ENCODE data around the gene PDYN. TPM values are rescaled to one million over a fixed set of nuclear protein-coding genes. Genes with fewer than 3 reads are reported as not detected.

PDYN gene
- total and polyA plus RNA-seq, 9 of the 15 experiments (the other 6 are each of a cell fraction or from before 2014, with no cell fraction given), result not detected

GRCh38 chr20:1938464-1939269 is 55.2 kb downstream of the PDYN start:
- ChIA-PET CTCF (ENCODE audit: low intra/inter-chr PET ratio) (no interaction called here), POLR2A (interaction anchor here (0.7 kb wide), 1 partner anchor 242 kb away, joined by 3 read pairs; no protein-coding TSS in a partner anchor)
- in situ Hi-C loops (cut with MboI) (no loop called here), intact Hi-C loops (cut with micrococcal nuclease) (no loop called here)
- H3K27me3 ChIP-seq (ENCODE audit: control insufficient read depth in 2 of 2, insufficient read depth in 2 of 2, low read length in 2 of 2), result peaks cover 2 to 45% of the 10 kb centered on the region in 2 experiments; a peak in 3 of 5 replicates
- H3K27ac ChIP-seq (ENCODE audit: extremely low read depth, low read depth, low read length), result no peak overlapping the region
- H3K9me3 ChIP-seq (replicated peaks; ENCODE audit: control insufficient read depth, insufficient read depth, low read depth, low read length), result no peaks in the 10 kb centered on the region
- DNase-seq (ENCODE audit: extremely low read depth in 1 of 4, low spot score in 3 of 4) (no peak), ATAC-seq (no peak), FAIRE-seq (no peak)
- no peaks in the 10 kb centered on the region; the same call in 1 of the 2 replicates for H4K20me1 ChIP-seq (replicated peaks; ENCODE audit: control insufficient read depth, insufficient read depth, low read length)
- 2% methylated on average over 9 of the region's 14 CpGs for WGBS (ENCODE audit: insufficient coverage, low coverage, missing lambda C conversion rate)
- H2AFZ ChIP-seq (ENCODE audit: low read depth, low read length), result no peak overlapping the region
- no peak overlapping the region for H3K4me3 ChIP-seq
- no peaks in the 10 kb centered on the region for H3K9me1 ChIP-seq (ENCODE audit: control insufficient read depth, insufficient read depth, low read length)
- no peak overlapping the region for H3K4me2 ChIP-seq (ENCODE audit: insufficient read depth, low read length)
- no peaks in the 10 kb centered on the region for H3K79me2 ChIP-seq (ENCODE audit: control insufficient read depth, insufficient read depth, low read length)
- H3K36me3 ChIP-seq (ENCODE audit: control insufficient read depth, insufficient read depth, low read length), result no peaks in the 10 kb centered on the region
- H3K4me1 ChIP-seq (replicated peaks in 1 of 2; ENCODE audit: control insufficient read depth in 2 of 2, insufficient read depth in 2 of 2, low read length in 2 of 2), result no peaks in the 10 kb centered on the region
- BruUV-seq (replicated peaks), result no TSS peak
- H3K9ac ChIP-seq (ENCODE audit: insufficient read depth in 1 of 2, low read depth in 2 of 2, low read length in 2 of 2), result no peak overlapping the region
- TF ChIP-seq RBM17 (IDR thresholded peaks at IDR 0.05; ENCODE audit: borderline replicate concordance, low read depth, low read length) (no peak), RBM22 (IDR thresholded peaks at IDR 0.05; ENCODE audit: low read depth, low read length, poor library complexity, severe bottlenecking) (no peak), DDX20 (tag; IDR thresholded peaks at IDR 0.05; ENCODE audit: low read depth) (no peak), GABPB2 (CRISPR knock-in tag; conservative IDR thresholded peaks at IDR 0.05) (no peak), BMI1 (IDR thresholded peaks at IDR 0.05; ENCODE audit: low read length) (no peak), ZNF184 (CRISPR knock-in tag; IDR thresholded peaks at IDR 0.05) (no peak), ZFX (CRISPR knock-in tag; IDR thresholded peaks at IDR 0.05) (no peak), SMARCE1 (IDR thresholded peaks at IDR 0.05) (no peak), ARID1B (IDR thresholded peaks at IDR 0.05) (no peak), ZEB2 (IDR thresholded peaks at IDR 0.05) (no peak), ARID4B (CRISPR knock-in tag; IDR thresholded peaks at IDR 0.05) (no peak), KLF13 (tag; IDR thresholded peaks at IDR 0.05; ENCODE audit: borderline replicate concordance, low read depth) (no peak), ILF3 (IDR thresholded peaks at IDR 0.05; ENCODE audit: borderline replicate concordance) (no peak), GABPB1 (CRISPR knock-in tag; IDR thresholded peaks at IDR 0.05) (no peak), ZNF41 (CRISPR knock-in tag; conservative IDR thresholded peaks at IDR 0.05) (no peak), ELK1 (CRISPR knock-in tag; IDR thresholded peaks at IDR 0.05) (no peak), XRCC3 (IDR thresholded peaks at IDR 0.05) (no peak), BCL6 (CRISPR knock-in tag; IDR thresholded peaks at IDR 0.05) (no peak), ZNF12 (CRISPR knock-in tag; IDR thresholded peaks at IDR 0.05) (no peak)

Measured in K562 (cell line).